Gastrocnemius medialis (tissue), 4 donors: ENCODE data around the gene LZTR1.
"Not testable (repeated sequence)": the region's sequence is repeated elsewhere in the genome, so short reads cannot be mapped to it uniquely, and the experiment has no call there.

Source experiments
- CTCF ChIP-seq, 5 experiments: fragments of 450-650 bp in 3 of 5; fragments of 200-600 bp in 2 of 5; sonication (generic) in 2 of 5; IDR thresholded peaks in 4 of 5; conservative IDR thresholded peaks in 1 of 5; 1 replicate in 4 of 5; 2 replicates in 1 of 5; pipeline ENCODE4 v1.5.1; 2016 to 2019; ENCODE audit warnings: antibody characterized with exemption in 5 of 5, mild to moderate bottlenecking in 3 of 5, moderate library complexity in 3 of 5
- POLR2A ChIP-seq, 2 donors: fragments of 450-650 bp; IDR thresholded peaks; one replicate each; pipeline ENCODE4 v1.6.1; 2017; ENCODE audit warnings: antibody characterized with exemption in 2 of 2, mild to moderate bottlenecking in 2 of 2, moderate library complexity in 2 of 2

GRCh38 chr22:21039158-21039557 is 57.1 kb downstream of the LZTR1 start:
- TF ChIP-seq POLR2A (IDR thresholded peaks at IDR 0.05); CTCF (IDR thresholded peaks at IDR 0.05 in 4 of 5, conservative IDR thresholded peaks at IDR 0.05 in 1 of 5): not testable (repeated sequence)
